ENCODE measurements around the gene HYAL2.

DNA sequence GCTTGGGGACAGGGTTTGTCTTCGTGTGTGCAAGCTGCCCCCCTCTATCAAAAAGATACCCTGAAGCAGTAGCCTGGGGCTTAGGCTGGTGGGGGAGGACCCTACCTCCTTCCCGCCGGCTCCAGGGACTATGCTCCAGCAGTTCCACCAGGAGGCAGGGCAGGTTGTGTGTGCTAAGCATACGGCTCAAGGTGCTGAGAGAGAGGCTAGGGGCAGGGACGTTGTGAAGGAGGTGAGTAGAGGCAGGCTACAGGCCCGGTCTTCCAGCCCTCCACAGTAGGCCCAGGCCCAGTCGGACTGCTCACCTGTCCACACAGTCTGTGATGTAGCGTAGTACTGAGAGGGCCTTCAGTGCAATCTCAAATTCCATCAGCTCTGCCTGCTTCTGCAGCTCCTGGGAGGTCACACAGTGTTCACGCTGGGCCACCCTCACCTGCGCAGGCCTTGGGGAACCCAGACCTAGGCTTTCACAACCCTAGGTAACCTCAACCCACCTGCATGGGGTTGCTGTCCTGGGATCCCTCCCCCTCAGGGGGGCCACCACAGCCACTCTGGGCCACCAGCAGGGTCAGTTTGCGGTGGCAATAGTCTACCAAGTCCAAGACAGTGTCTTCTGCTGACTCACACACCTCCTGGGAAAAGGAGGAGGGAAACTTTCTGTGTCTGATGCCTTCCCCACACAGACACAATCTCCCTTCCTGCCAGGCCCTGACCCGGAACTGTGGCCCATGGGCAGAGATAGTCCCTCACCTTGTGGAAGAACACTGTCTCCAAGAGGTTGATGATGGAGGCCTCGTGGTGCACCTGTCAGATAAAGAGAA is 20.5 kb upstream of the HYAL2 start:
- TF ChIP-seq, protein P1, sequence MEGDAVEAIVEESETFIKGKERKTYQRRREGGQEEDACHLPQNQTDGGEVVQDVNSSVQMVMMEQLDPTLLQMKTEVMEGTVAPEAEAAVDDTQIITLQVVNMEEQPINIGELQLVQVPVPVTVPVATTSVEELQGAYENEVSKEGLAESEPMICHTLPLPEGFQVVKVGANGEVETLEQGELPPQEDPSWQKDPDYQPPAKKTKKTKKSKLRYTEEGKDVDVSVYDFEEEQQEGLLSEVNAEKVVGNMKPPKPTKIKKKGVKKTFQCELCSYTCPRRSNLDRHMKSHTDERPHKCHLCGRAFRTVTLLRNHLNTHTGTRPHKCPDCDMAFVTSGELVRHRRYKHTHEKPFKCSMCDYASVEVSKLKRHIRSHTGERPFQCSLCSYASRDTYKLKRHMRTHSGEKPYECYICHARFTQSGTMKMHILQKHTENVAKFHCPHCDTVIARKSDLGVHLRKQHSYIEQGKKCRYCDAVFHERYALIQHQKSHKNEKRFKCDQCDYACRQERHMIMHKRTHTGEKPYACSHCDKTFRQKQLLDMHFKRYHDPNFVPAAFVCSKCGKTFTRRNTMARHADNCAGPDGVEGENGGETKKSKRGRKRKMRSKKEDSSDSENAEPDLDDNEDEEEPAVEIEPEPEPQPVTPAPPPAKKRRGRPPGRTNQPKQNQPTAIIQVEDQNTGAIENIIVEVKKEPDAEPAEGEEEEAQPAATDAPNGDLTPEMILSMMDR (IDR thresholded peaks at IDR 0.05) = no peak
- no peak for TF ChIP-seq POLR2A (IDR thresholded peaks at IDR 0.05)

All from uterus (tissue), 2 donors.